Measurements from ENCODE around the gene EML5.

The EML5 gene

DNA sequence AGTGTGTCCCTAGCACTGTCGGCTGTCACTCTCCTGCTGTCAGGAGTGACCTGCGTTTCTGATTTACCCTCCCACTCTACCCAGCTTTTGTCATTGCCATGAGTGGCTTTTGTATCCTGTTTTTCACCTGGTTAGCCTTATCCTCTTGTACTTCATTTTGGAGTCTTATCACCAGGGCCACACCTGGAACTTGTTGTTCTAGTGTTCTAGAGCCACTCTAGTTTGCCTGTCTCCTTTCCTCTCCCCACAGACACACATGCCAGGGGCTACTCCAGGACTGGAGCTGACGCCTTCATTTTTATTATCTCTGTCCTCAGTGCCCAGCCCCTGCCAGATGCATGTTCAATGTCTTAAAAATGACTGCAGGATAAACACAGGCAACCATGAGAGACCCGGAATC lies 195.7 kb downstream of the EML5 start:
- TF ChIP-seq CTCF (IDR thresholded peaks at IDR 0.05; ENCODE audit: low read length, missing control alignments) = no peak
- no peak for DNase-seq (ENCODE audit: low read depth)
- H3K4me3 ChIP-seq (replicated peaks; ENCODE audit: low read depth, low read length) = no peak overlapping the region

DNA sequence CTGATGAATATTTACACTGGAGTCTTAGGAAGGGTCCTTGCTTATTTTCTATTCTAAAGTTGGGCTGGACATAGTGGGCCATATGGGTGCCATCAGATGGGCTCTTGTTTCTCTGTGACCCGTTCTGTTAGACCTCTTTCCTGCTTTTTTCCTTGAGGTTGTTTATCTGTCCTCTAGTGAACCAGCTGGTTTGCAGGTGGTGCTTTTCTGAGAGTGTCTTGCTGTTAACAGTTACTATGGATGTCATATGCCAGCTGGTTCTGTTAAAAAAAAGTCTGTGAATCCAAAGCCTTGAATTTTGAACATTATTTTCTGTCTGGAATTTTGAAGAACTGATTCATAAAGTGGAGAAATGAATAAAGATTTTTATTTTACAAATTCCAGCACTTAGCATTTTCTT lies 200.7 kb downstream of the EML5 start:
- DNase-seq (ENCODE audit: low read depth) = no peak
- no peak for TF ChIP-seq CTCF (IDR thresholded peaks at IDR 0.05; ENCODE audit: low read length, missing control alignments)
- H3K4me3 ChIP-seq (replicated peaks; ENCODE audit: low read depth, low read length) = no peak overlapping the region

DNA sequence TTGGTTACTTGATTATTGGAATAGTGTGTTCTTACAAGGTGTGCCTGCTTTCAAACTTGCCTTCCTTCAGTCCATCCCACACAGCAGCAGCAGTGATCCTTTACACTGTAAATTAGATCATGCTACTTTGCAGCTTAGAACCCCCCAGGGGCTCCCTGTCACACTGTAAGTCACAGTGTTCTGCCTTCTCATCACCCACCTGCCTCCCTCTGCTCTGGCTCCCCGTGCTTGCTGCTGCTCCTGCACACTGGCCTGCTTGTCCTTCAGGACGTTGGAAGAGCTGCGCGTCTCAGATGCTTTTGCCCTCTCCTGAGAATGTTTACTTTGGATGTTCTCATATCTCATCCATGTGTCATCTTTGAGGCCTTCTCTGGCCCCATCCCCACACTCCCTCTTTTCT lies 202.6 kb downstream of the EML5 start:
- H3K4me3 ChIP-seq (replicated peaks; ENCODE audit: low read depth, low read length) = no peak overlapping the region
- TF ChIP-seq CTCF (IDR thresholded peaks at IDR 0.05; ENCODE audit: low read length, missing control alignments) = no peak
- no peak for DNase-seq (ENCODE audit: low read depth)

DNA sequence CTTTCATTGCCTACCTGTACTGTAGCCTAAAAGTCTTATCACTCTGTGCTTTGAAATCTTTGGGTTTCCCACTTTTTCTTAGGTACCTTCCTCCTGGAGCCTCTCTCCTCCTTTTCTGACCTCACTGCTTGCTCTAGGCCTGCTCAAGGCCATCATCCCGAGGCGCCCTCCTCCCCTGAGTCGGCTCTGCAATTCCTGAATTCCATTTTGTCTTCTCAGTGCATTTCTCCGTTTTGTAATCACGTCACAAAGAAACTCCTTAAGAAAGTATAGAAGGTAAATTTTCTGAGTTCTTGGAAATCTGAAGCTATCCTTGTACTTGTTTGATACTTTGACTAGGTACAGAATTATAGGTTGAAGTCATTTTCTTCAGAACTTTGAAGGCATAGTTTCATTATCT lies 204.7 kb downstream of the EML5 start:
- DNase-seq (ENCODE audit: low read depth) = no peak
- no peak for TF ChIP-seq CTCF (IDR thresholded peaks at IDR 0.05; ENCODE audit: low read length, missing control alignments)
- no peak overlapping the region for H3K4me3 ChIP-seq (replicated peaks; ENCODE audit: low read depth, low read length)

GRCh38 chr14:88584451-88584850 lies 208.3 kb downstream of the EML5 start:
- H3K4me3 ChIP-seq (replicated peaks; ENCODE audit: low read depth, low read length) = no peak overlapping the region
- DNase-seq (ENCODE audit: low read depth) = no peak
- no peak for TF ChIP-seq CTCF (IDR thresholded peaks at IDR 0.05; ENCODE audit: low read length, missing control alignments)

- no peak for DNase-seq (ENCODE audit: low read depth)
- H3K4me3 ChIP-seq (replicated peaks; ENCODE audit: low read depth, low read length) = no peak overlapping the region
- no peak for TF ChIP-seq CTCF (IDR thresholded peaks at IDR 0.05; ENCODE audit: low read length, missing control alignments)
These were observed 216.5 kb downstream of the EML5 start for GRCh38 chr14:88576222-88576621.

GRCh38 chr14:88572117-88572516 lies 220.6 kb downstream of the EML5 start:
- DNase-seq (ENCODE audit: low read depth) = no peak
- TF ChIP-seq CTCF (IDR thresholded peaks at IDR 0.05; ENCODE audit: low read length, missing control alignments) = no peak
- H3K4me3 ChIP-seq (replicated peaks; ENCODE audit: low read depth, low read length) = no peak overlapping the region
